Peyer's patch (tissue), 4 donors: ENCODE data around the gene HS2ST1.

Experiments
- POLR2A ChIP-seq, 2 donors: fragments of 450-650 bp; IDR thresholded peaks; one replicate each; pipeline ENCODE4 v1.5.1; 2017; ENCODE audit warnings: antibody characterized with exemption in 2 of 2, mild to moderate bottlenecking in 2 of 2, moderate library complexity in 2 of 2
- TF ChIP-seq, protein P1 (sequence below), 6 experiments: fragments of 450-650 bp in 4 of 6; fragments of 200-600 bp in 2 of 6; sonication (generic) in 1 of 6; IDR thresholded peaks; one replicate each; pipeline ENCODE4 v1.5.1; 2017 to 2019; ENCODE audit warnings: antibody characterized with exemption in 6 of 6, mild to moderate bottlenecking in 3 of 6, moderate library complexity in 1 of 6

GRCh38 chr1:86987446-86987845 is 73.0 kb downstream of the HS2ST1 start:
- TF ChIP-seq, protein P1, sequence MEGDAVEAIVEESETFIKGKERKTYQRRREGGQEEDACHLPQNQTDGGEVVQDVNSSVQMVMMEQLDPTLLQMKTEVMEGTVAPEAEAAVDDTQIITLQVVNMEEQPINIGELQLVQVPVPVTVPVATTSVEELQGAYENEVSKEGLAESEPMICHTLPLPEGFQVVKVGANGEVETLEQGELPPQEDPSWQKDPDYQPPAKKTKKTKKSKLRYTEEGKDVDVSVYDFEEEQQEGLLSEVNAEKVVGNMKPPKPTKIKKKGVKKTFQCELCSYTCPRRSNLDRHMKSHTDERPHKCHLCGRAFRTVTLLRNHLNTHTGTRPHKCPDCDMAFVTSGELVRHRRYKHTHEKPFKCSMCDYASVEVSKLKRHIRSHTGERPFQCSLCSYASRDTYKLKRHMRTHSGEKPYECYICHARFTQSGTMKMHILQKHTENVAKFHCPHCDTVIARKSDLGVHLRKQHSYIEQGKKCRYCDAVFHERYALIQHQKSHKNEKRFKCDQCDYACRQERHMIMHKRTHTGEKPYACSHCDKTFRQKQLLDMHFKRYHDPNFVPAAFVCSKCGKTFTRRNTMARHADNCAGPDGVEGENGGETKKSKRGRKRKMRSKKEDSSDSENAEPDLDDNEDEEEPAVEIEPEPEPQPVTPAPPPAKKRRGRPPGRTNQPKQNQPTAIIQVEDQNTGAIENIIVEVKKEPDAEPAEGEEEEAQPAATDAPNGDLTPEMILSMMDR (IDR thresholded peaks at IDR 0.05): no peak
- no peak for TF ChIP-seq POLR2A (IDR thresholded peaks at IDR 0.05)
